Muscle of leg (tissue), 11 donors: ENCODE results near the gene CYTH2. TPM values are rescaled to one million over a fixed set of nuclear protein-coding genes. Genes with fewer than 3 reads are reported as not detected.

Experiments used
- DNase-seq: peaks from one replicate; pipeline ENCODE4 v3.0.0; 2013
- H3K27ac ChIP-seq: one replicate; pipeline ENCODE4 v1.5.1; 2013; ENCODE audit warnings: mild to moderate bottlenecking, low read length, control low read depth
- H3K27me3 ChIP-seq: one replicate; pipeline ENCODE4 v1.6.1; 2013; ENCODE audit warnings: low read length; ENCODE audit not compliant: control insufficient read depth, insufficient read depth
- H3K36me3 ChIP-seq: one replicate; pipeline ENCODE4 v1.6.1; 2013; ENCODE audit warnings: low read length; ENCODE audit not compliant: control insufficient read depth, insufficient read depth
- H3K4me1 ChIP-seq: one replicate; pipeline ENCODE4 v1.6.1; 2013; ENCODE audit warnings: low read length; ENCODE audit not compliant: control insufficient read depth, insufficient read depth
- H3K4me3 ChIP-seq: one replicate; pipeline ENCODE4 v1.5.1; 2013; ENCODE audit warnings: low read length, control low read depth
- H3K9me3 ChIP-seq: replicated peaks from 2 replicates; pipeline ENCODE4 v1.6.1; 2013; ENCODE audit warnings: low read depth, low read length; ENCODE audit not compliant: control insufficient read depth
- WGBS: methylation state at CpG from one replicate; pipeline ENCODE4 v1.1.5; 2013; ENCODE audit warnings: missing lambda C conversion rate; ENCODE audit not compliant: insufficient coverage; 5-methylcytosine and 5-hydroxymethylcytosine counted together
- polyA plus RNA-seq, 8 donors: library from polyadenylated mRNA; unstranded; fragments of 120-200 nt; gene quantifications; one replicate each; pipeline versions ENCODE4 v1.2.1 to v1.2.3, GENCODE V29; 2013; ENCODE audit warnings: inconsistent platforms in 1 of 8, low replicate concordance in 1 of 8; ENCODE audit not compliant: insufficient read length in 8 of 8, insufficient read depth in 1 of 8
- total RNA-seq: library from RNA; stranded (reverse); fragments of 120-200 nt; gene quantifications from one replicate; pipeline ENCODE4 v1.2.4, GENCODE V29; 2013

Gene CYTH2
- total and polyA plus RNA-seq, 9 donors: 24.2 to 54.5 (median 44.8) TPM

DNA sequence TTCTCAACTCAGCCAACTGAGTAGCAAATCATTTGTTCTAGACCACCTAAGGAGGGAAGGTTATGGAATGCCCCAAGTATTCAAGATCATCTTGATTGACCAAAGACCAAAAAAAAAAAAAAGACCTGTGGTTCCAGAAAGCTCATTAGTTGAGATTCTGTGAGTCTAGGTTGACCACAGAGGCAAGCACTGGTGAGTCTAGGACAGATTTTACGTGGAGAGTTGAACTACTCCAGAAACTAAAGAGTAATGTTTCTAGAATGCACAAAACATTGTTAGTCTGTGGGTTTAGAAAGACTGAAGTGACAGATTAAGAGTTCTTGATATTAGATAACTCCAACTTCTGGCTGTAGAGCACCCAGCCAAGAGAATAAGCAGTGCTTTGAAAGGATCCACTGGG is 4.0 kb upstream of the CYTH2 start:
- H3K27ac ChIP-seq: no peak overlapping the region
- H3K9me3 ChIP-seq: no peaks in the 10 kb centered on the region
- peaks cover 7% of the 10 kb centered on the region for H3K4me1 ChIP-seq
- no peak for DNase-seq
- no CpG with 5 or more reads among the region's 1 CpG for WGBS
- H3K27me3 ChIP-seq: no peaks in the 10 kb centered on the region
- H3K4me3 ChIP-seq: no peak overlapping the region
- peaks cover 1% of the 10 kb centered on the region for H3K36me3 ChIP-seq

DNA sequence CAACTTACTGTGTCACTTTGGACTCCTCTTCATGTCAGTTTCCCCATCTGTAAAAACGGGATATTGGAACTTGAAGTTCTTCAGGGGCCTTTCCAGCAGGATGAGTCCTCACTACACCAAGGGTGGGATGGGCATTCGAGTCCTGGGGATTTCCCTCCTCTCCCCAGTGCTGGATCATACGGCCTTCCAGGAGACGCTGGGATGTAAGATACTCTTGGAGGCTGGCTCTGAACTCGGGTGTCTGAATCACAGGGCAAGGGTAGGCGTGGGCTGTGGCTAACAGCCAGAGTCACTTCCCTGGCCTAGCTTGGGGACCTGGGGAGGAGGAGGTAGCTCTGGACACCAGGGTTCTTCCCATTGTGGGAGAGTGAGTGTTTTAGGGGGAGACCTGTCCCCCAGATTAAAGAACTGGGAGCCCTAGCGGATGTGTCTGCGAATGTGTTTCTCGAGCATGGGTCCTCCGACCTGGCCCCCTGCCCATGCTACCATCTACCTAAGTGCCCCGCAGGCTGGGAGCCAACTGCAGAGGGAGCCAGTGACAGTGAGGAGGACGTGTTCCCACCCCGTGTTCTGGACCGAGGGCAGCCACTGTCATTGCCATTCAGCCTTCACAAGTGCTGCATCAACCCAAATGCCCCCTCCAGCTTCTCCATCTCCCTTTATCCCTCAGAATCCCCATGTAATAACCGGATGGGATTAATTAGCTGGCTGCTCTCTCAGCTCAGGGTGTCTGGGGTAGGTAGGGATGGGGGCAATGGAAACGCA is 2.4 kb upstream of the CYTH2 start:
- no peaks in the 10 kb centered on the region for H3K27me3 ChIP-seq
- WGBS: 50% methylated on average over 5 of the region's 16 CpGs
- no peak overlapping the region for H3K27ac ChIP-seq
- no peak for DNase-seq
- no peak overlapping the region for H3K4me3 ChIP-seq
- peaks cover 11% of the 10 kb centered on the region for H3K4me1 ChIP-seq
- no peaks in the 10 kb centered on the region for H3K9me3 ChIP-seq
- peaks cover 17% of the 10 kb centered on the region for H3K36me3 ChIP-seq

DNA sequence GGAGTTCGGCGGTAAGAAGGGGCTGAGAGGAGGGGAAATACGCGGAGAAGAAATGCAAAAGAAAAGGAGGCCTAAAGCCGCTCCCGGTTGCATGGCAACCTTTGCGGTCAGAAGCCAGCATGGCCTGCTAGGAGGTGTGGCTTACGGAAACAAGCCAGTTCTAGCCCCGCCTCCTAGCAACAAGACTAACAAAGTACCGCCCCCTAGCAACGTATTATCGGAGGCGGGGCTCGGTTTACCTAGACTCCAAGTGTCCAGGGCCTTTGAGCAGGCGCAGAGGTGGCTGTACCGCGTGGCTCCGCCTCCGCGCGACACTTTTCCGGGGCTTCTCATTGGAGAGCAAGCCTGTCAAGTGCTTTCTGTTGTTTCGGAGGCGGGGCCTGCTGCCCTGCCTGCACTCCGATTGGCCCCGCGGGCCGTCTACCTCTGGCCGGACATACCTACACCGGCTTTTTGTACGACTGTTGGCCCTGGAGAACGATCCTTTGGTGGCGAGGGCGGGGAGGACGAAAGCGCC is 339 bp upstream of the CYTH2 start:
- H3K36me3 ChIP-seq: peaks cover 38% of the 10 kb centered on the region
- H3K27ac ChIP-seq: peak overlapping the region; percentile 97
- peak overlapping the region; percentile 97 for H3K4me3 ChIP-seq
- DNase-seq: peak; percentile 100
- no peaks in the 10 kb centered on the region for H3K27me3 ChIP-seq
- under 1% methylated on average over 36 of the region's 36 CpGs for WGBS
- no peaks in the 10 kb centered on the region for H3K9me3 ChIP-seq
- H3K4me1 ChIP-seq: peaks cover 11% of the 10 kb centered on the region

GRCh38 chr19:48469934-48470680 is 938 bp downstream of the CYTH2 start:
- peak overlapping the region; percentile 97 for H3K4me3 ChIP-seq
- peaks cover 11% of the 10 kb centered on the region for H3K4me1 ChIP-seq
- no peak for DNase-seq
- no peaks in the 10 kb centered on the region for H3K27me3 ChIP-seq
- H3K27ac ChIP-seq: peak overlapping the region; percentile 97
- no peaks in the 10 kb centered on the region for H3K9me3 ChIP-seq
- WGBS: 40% methylated on average over 14 of the region's 20 CpGs
- peaks cover 50% of the 10 kb centered on the region for H3K36me3 ChIP-seq

GRCh38 chr19:48470856-48471255 is 1.7 kb downstream of the CYTH2 start:
- Histone ChIP-seq H3K36me3 (peaks cover 58% of the 10 kb centered on the region), H3K27ac (no peak overlapping the region), H3K9me3 (no peaks in the 10 kb centered on the region), H3K27me3 (no peaks in the 10 kb centered on the region), H3K4me1 (peaks cover 11% of the 10 kb centered on the region), H3K4me3 (no peak overlapping the region)
- 83% methylated on average over 1 of the region's 10 CpGs for WGBS
- DNase-seq: no peak

DNA sequence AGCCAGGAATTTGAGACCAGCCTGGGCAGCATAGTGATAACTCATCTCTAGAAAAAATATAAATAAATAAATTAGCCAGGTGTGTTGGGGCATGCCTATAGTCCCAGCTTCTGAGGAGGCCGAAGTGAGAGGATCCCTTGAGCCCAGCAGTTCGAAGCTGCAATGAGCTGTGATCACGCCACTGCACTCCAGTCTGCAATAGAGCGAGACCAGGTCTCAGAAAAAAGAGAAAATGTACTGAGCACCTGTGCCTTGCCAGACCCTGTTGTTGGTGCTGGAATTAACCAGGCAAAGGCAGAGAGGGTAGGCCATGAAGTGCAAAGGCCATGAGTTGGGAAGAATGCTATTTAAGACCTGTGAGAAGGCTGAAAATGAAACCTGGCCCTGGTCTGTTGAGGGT is 2.7 kb downstream of the CYTH2 start:
- H3K36me3 ChIP-seq: peaks cover 67% of the 10 kb centered on the region
- 96% methylated on average over 4 of the region's 4 CpGs for WGBS

DNA sequence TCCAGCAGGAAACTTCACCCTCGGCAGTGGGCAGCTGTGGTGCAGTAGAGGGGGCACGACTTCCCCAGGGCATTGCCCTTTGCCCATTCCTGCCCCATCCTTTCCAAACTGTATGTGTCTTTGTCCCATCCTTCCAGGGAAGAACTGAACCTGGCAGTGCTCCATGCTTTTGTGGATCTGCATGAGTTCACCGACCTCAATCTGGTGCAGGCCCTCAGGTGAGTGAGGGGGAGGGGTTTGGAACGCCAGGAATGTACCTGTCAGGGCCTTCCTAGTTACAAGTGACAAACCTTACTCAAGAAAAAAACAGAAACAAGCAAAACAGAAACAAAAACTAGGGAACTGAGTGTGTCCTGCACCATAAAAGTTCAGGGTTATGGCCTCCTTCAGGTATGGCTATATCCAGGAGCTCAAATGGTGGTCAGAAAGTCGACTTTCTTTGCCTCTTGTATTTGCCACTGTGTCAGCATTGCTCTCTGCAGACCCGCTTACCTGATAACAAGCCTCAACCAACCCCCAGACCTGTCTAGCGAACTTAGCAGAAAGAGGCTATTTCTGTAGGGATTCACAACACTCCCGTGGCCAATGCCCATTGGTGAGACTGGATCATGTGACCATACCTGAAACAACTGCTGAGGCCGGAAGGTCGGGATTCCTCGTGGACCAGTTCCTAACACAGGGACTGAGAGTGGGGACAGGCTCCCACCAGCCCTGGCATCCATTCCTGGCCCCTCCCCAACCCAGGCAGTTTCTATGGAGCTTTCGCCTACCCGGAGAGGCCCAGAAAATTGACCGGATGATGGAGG is 4.2 kb downstream of the CYTH2 start:
- Histone ChIP-seq H3K9me3 (no peaks in the 10 kb centered on the region), H3K4me1 (peaks cover 10% of the 10 kb centered on the region), H3K4me3 (no peak overlapping the region), H3K36me3 (peaks cover 82% of the 10 kb centered on the region), H3K27me3 (no peaks in the 10 kb centered on the region), H3K27ac (no peak overlapping the region)
- WGBS: 89% methylated on average over 10 of the region's 14 CpGs
- no peak for DNase-seq

More for the DNA sequence above, 2.7 kb downstream of the CYTH2 start:
- H3K27me3 ChIP-seq: no peaks in the 10 kb centered on the region
- DNase-seq: no peak
- no peaks in the 10 kb centered on the region for H3K9me3 ChIP-seq
- no peak overlapping the region for H3K27ac ChIP-seq
- peaks cover 11% of the 10 kb centered on the region for H3K4me1 ChIP-seq
- H3K4me3 ChIP-seq: no peak overlapping the region

DNA sequence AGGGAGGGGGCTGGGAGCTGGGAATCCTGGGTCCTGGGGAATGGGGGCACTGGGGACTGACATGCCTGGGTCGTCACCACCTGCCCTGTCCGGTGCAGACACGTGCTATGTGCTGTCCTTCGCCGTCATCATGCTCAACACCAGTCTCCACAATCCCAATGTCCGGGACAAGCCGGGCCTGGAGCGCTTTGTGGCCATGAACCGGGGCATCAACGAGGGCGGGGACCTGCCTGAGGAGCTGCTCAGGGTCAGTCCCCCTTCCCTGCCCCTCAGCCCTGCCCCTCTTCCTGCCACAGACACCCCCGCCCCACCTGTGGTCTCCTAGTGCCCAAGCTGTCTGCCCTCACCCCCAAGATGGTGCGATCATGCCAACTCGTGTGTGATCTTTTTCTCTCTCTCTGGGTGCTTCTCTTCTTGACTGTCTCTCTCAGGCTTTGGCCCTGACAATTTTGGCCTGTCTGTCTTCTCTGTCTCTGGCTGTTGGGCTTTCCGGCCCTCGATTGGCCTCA is 5.0 kb downstream of the CYTH2 start:
- no peak for DNase-seq
- Histone ChIP-seq H3K4me3 (no peak overlapping the region), H3K9me3 (no peaks in the 10 kb centered on the region), H3K4me1 (peaks cover 9% of the 10 kb centered on the region), H3K27me3 (no peaks in the 10 kb centered on the region), H3K36me3 (peaks cover 89% of the 10 kb centered on the region), H3K27ac (no peak overlapping the region)
- 92% methylated on average over 13 of the region's 16 CpGs for WGBS

DNA sequence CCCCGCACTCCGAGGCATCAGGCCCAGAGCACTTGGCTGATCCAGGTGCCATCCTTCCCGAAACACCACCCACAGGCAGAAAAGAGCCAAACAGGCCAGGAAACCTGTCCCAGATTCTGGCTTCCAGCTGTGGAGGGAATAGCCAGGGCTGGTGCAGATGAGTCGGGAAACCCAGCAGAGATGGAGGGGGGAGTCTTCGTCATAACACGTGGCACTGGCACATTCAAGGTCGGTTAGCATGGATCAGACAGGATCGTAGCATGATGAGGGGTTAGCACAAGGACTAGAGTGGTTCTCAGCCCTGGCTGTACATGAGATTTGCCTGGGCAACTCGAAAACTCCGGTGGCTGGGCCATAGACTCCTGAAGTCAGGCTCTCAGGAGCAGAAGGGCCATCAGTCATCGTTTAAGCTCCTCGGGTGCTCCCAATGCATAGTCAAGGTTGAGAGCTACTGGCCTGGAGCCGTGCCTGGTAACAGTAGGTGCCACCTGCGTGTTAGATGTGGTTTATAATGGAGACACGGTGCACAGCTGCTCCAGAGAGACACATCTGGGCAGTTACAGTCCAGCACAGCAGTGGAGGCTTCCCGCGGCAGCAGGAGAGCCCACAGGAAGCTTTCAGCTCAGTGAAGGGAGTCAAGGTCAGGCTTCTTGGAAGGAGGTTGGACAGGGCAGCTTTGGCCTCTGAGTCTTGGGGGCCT is 6.3 kb downstream of the CYTH2 start:
- DNase-seq: no peak
- no peaks in the 10 kb centered on the region for H3K9me3 ChIP-seq
- H3K4me1 ChIP-seq: peaks cover 7% of the 10 kb centered on the region
- 87% methylated on average over 14 of the region's 17 CpGs for WGBS
- no peak overlapping the region for H3K4me3 ChIP-seq
- peaks cover 90% of the 10 kb centered on the region for H3K36me3 ChIP-seq
- no peak overlapping the region for H3K27ac ChIP-seq
- no peaks in the 10 kb centered on the region for H3K27me3 ChIP-seq
